Prostate gland (tissue), 2 donors: ENCODE data around the gene TRIP13. TPM values are rescaled to one million over a fixed set of nuclear protein-coding genes. Genes with fewer than 3 reads are reported as not detected.

Source experiments
- DNase-seq: peaks from one replicate; pipeline ENCODE4 v3.0.0-alpha.2; 2019; ENCODE audit warnings: low spot score
- H3K27ac ChIP-seq, 2 donors: fragments of 200-600 bp; sonication (generic); 2 replicates each; pipeline ENCODE4 v1.5.1; 2017 to 2019
- H3K27me3 ChIP-seq: fragments of 200-600 bp; sonication (generic); replicated peaks from 2 replicates; pipeline ENCODE4 v1.5.1; 2019; ENCODE audit not compliant: insufficient read depth
- H3K36me3 ChIP-seq, 2 donors: fragments of 200-600 bp; sonication (generic); 1 replicate in 1 of 2; 2 replicates in 1 of 2; pipeline versions ENCODE4 v1.5.1 to v1.8.1; 2017 to 2019
- H3K4me1 ChIP-seq: fragments of 200-600 bp; sonication (generic); replicated peaks from 2 replicates; pipeline ENCODE4 v1.5.1; 2019
- H3K4me3 ChIP-seq, 2 donors: fragments of 200-600 bp; sonication (generic); 2 replicates each; pipeline ENCODE4 v1.5.1; 2017 to 2019
- H3K9me3 ChIP-seq: fragments of 200-600 bp; sonication (generic); 2 replicates; pipeline ENCODE4 v1.5.1; 2017
- CTCF ChIP-seq, 4 experiments: fragments of 200-600 bp in 2 of 4; fragments of 450-650 bp in 2 of 4; sonication (generic) in 2 of 4; IDR thresholded peaks; 1 replicate in 3 of 4; 2 replicates in 1 of 4; pipeline ENCODE4 v1.5.1; 2016 to 2019; ENCODE audit warnings: antibody characterized with exemption in 4 of 4, mild to moderate bottlenecking in 2 of 4, moderate library complexity in 2 of 4
- POLR2A ChIP-seq: fragments of 450-650 bp; IDR thresholded peaks from one replicate; pipeline ENCODE4 v1.6.1; 2016; ENCODE audit warnings: antibody characterized with exemption, mild to moderate bottlenecking
- POLR2AphosphoS5 ChIP-seq: sonication (generic); formaldehyde crosslinking; IDR thresholded peaks from one replicate; pipeline ENCODE4 v1.6.1; 2017; ENCODE audit warnings: antibody characterized with exemption
- WGBS: methylation state at CpG from one replicate; pipeline ENCODE4 v1.1.5; 2018; 5-methylcytosine and 5-hydroxymethylcytosine counted together
- intact Hi-C: fragments of 100-400 bp; cut with DNase I; formaldehyde crosslinking; loops from one replicate; pipeline ENCODE4 v1.14.2; 2022
- total RNA-seq, 2 donors: library from RNA; depleted of rRNA; stranded (reverse); fragments of >200 nt; gene quantifications; one replicate each; pipeline ENCODE4 v1.1.0, GENCODE V29; 2016

TRIP13 gene
- total RNA-seq, 2 donors from 2014 or later, result 1.8 to 11.9 TPM

GRCh38 chr5:859798-860296 is 32.8 kb upstream of the TRIP13 start:
- TF ChIP-seq POLR2AphosphoS5, result no peak
- TF ChIP-seq POLR2A, result no peak
- no peak for TF ChIP-seq CTCF (IDR thresholded peaks at IDR 0.05)
- no peaks in the 10 kb centered on the region for H3K27me3 ChIP-seq
- H3K4me3 ChIP-seq, result no peak overlapping the region
- WGBS, result 76% methylated on average over 16 of the region's 16 CpGs
- H3K4me1 ChIP-seq, result no peaks in the 10 kb centered on the region
- H3K36me3 ChIP-seq, result peaks cover 0 to 8% of the 10 kb centered on the region in 2 donors
- no peak for DNase-seq
- intact Hi-C loops, result no loop called here
- no peaks in the 10 kb centered on the region for H3K9me3 ChIP-seq
- no peak overlapping the region for H3K27ac ChIP-seq

- Histone ChIP-seq H3K4me1 (no peaks in the 10 kb centered on the region), H3K4me3 (no peak overlapping the region), H3K27ac (no peak overlapping the region), H3K27me3 (no peaks in the 10 kb centered on the region), H3K36me3 (peaks cover 0 to 8% of the 10 kb centered on the region in 2 donors), H3K9me3 (no peaks in the 10 kb centered on the region)
- no peak for DNase-seq
- intact Hi-C loops, result no loop called here
- TF ChIP-seq POLR2A, result no peak
- no peak for TF ChIP-seq POLR2AphosphoS5
- no peak for TF ChIP-seq CTCF (IDR thresholded peaks at IDR 0.05)
- 94% methylated on average over 15 of the region's 15 CpGs for WGBS
Measured at GRCh38 chr5:860506-861150, 32.1 kb upstream of the TRIP13 start.

GRCh38 chr5:861442-862366 is 31.0 kb upstream of the TRIP13 start:
- DNase-seq, result no peak
- TF ChIP-seq POLR2AphosphoS5, result no peak
- no peak for TF ChIP-seq POLR2A
- no peak for TF ChIP-seq CTCF (IDR thresholded peaks at IDR 0.05)
- WGBS, result 71% methylated on average over 22 of the region's 22 CpGs
- H3K9me3 ChIP-seq, result no peaks in the 10 kb centered on the region
- H3K27ac ChIP-seq, result no peak overlapping the region
- H3K4me3 ChIP-seq, result no peak overlapping the region
- intact Hi-C loops, result no loop called here
- peaks cover 0 to 8% of the 10 kb centered on the region in 2 donors for H3K36me3 ChIP-seq
- no peaks in the 10 kb centered on the region for H3K27me3 ChIP-seq
- H3K4me1 ChIP-seq, result no peaks in the 10 kb centered on the region

GRCh38 chr5:862367-863243 is 30.1 kb upstream of the TRIP13 start:
- 82% methylated on average over 24 of the region's 25 CpGs for WGBS
- Histone ChIP-seq H3K27ac (no peak overlapping the region), H3K36me3 (peaks cover 0 to 8% of the 10 kb centered on the region in 2 donors), H3K9me3 (no peaks in the 10 kb centered on the region), H3K4me3 (no peak overlapping the region), H3K4me1 (no peaks in the 10 kb centered on the region), H3K27me3 (no peaks in the 10 kb centered on the region)
- DNase-seq, result no peak
- TF ChIP-seq POLR2AphosphoS5 (no peak), CTCF (IDR thresholded peaks at IDR 0.05) (no peak), POLR2A (no peak)
- intact Hi-C loops, result no loop called here
